Erythroblast (primary cell): Measurements from ENCODE around the gene BAIAP3.
"Not testable (repeated sequence)": the region's sequence is repeated elsewhere in the genome, so short reads cannot be mapped to it uniquely, and the experiment has no call there.

Source experiments
- DNase-seq, 2 experiments: peaks; one replicate each; lab custom pipeline; 2025; lab: John Stamatoyannopoulos, UW
- GATA1 ChIP-seq: IDR thresholded peaks from 2 replicates; pipeline ENCODE4 v1.6.1; 2011; ENCODE audit warnings: low read depth, mild to moderate bottlenecking, control low read depth, low read length, moderate library complexity
- POLR2A ChIP-seq: IDR thresholded peaks from 2 replicates; pipeline ENCODE4 v1.6.1; 2011; ENCODE audit warnings: mild to moderate bottlenecking, low read length

The BAIAP3 gene

GRCh38 chr16:1317479-1318267 is 15.8 kb upstream of the BAIAP3 start:
- no peak for TF ChIP-seq GATA1
- peak; percentile 11 for TF ChIP-seq POLR2A

GRCh38 chr16:1318268-1318545 is 15.2 kb upstream of the BAIAP3 start:
- TF ChIP-seq POLR2A = no peak
- no peak for TF ChIP-seq GATA1
- DNase-seq = no peak

More at GRCh38 chr16:1317479-1318267, 15.8 kb upstream of the BAIAP3 start:
- DNase-seq = no peak

- no peak for DNase-seq
- TF ChIP-seq POLR2A = no peak
- TF ChIP-seq GATA1 = no peak
These were observed 14.4 kb upstream of the BAIAP3 start for GRCh38 chr16:1319041-1319440.

DNA sequence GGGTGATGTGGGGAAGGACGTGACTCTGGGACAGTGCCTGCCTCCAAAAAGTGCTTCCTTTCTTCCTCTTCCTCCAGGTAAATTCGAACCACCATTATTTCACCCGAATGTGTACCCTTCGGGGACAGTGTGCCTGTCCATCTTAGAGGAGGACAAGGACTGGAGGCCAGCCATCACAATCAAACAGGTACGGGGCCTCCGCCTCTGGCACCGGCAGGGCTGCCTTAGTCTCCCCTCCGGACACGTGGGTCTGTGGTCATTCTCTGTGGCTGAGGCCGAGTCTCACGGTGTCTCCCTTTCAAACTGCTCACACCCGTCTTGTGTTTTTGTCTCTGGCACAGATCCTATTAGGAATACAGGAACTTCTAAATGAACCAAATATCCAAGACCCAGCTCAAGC is 13.3 kb upstream of the BAIAP3 start:
- DNase-seq = no peak

DNA sequence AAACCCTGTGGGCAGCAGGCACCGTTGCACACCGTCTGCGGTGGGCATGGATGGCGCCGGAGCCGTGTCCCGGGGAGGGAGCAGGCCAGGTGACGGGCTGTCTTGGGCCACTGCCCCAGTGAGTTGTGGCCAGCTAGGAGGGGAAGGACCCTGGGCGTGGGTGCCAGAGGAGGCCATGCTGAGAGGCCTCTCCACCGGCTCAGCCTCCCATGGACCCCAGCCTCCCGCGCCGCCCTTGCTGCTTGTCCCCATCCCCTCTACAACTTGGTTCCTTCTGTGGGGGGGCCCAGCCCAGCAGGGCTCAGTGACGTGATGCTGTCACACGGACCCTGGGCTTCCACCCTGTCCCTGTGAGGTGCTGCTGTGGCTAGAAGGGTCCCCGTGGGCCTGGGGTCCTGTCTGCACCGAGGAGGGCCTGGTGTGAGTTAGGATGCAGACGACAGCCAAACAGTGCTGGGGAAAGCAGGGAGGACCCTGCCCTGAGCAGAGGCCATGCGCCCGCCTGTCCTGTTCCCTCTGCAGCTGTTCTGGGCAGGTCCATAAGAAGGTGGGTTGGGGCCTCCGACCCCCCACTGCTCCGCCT is 12.7 kb upstream of the BAIAP3 start:
- TF ChIP-seq GATA1 (no peak), POLR2A (no peak)
- DNase-seq = no peak

More for the DNA sequence above, 13.3 kb upstream of the BAIAP3 start:
- TF ChIP-seq POLR2A (no peak), GATA1 (no peak)

- DNase-seq = no peak
- TF ChIP-seq GATA1 = no peak
- no peak for TF ChIP-seq POLR2A
These were observed 11.0 kb upstream of the BAIAP3 start for GRCh38 chr16:1322407-1322806.

DNA sequence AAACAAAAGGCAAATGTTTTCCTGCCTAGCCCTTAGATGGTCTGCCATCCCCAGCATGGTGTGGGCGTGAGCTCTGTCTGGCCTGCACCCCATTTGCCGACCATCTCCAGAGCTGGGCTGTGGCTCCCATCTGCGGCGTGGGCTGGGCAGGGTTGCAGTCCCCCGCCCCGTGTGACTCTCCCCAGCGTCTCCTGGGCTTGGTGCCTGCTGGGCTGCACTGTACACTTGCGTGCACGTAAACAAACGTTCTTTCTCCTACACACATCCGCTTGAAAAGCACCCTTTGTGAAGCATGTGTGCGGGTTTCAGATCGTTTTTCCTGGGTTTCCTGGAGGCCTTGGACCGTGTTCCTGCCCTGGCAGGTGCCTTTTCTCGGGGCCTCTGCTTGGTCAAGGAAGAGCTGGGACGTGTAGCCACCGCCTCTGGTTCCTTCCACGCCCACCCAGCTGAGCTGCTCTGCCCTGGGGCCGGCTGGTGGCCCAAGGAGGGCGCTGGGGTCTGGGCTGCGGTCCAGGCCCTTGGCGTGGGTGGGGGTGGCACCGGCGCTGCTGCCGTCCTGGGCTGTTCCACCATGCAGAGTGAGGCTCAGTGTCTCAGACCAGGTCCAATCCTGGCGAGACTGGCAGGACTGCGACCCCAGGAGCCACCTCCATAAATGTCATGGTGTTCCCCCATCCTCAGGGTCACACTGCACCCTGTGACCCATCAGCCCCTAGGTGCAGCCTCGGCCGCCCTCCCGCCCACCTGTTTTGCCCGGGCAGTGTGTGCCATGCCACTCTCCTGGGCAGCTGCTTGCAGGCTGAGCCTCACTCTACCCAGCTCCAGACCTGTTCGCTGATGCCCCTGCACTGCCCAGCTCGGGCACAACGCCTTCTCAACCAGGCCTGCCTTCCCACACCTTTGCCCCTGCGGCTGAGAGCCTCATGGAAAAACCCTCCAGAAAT is 9.9 kb upstream of the BAIAP3 start:
- TF ChIP-seq GATA1 (no peak), POLR2A (no peak)
- no peak for DNase-seq

DNA sequence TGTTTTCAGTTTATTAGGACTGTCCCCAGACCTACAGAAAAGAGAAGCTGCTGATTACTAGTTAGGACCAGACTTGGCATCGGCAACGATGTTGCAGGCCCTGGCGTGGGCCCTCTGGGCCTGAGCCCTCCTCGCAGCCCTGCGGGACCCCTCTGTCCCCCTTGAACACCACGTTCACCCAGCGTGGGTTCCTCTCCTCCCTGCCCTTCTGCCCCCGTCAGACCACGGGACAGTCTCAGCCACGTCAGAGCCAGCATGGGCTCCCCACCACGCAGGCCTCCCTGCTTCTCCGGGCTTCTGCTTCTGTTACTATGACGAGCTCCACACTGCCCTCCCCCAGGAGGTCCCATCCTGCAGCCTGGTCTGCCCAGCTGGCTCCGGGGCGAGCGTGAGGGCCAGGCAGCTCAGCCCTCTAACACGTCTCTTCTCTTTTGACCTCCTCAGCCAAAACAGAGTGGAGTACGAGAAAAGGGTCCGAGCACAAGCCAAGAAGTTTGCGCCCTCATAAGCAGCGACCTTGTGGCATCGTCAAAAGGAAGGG is 9.1 kb upstream of the BAIAP3 start:
- DNase-seq = no peak
- TF ChIP-seq GATA1 (no peak), POLR2A (no peak)

GRCh38 chr16:1325261-1325660 is 8.2 kb upstream of the BAIAP3 start:
- no peak for DNase-seq
- TF ChIP-seq GATA1 (no peak), POLR2A (no peak)

GRCh38 chr16:1325673-1326371 is 7.6 kb upstream of the BAIAP3 start:
- no peak for TF ChIP-seq POLR2A
- no peak for TF ChIP-seq GATA1
- no peak for DNase-seq

DNA sequence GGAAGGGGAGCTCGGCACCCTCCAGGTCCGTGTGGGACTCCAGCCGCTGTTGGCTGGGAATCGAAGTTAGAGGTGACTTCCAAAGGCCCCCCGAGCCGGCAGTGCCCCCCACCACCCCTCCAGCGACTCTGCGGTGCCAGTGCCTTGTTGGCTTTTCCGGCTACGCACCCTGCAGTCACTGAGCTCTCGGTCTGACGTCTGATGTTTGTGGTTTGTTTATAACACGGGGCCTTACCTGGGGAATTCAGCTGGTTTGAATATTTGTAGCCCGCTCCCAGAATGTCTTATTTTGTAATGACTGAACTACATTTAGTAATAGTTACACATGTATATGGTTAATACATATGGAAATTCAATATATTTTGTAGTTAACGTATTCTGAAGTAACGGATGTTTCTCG is 7.1 kb upstream of the BAIAP3 start:
- TF ChIP-seq POLR2A = no peak
- TF ChIP-seq GATA1 = no peak
- no peak for DNase-seq

DNA sequence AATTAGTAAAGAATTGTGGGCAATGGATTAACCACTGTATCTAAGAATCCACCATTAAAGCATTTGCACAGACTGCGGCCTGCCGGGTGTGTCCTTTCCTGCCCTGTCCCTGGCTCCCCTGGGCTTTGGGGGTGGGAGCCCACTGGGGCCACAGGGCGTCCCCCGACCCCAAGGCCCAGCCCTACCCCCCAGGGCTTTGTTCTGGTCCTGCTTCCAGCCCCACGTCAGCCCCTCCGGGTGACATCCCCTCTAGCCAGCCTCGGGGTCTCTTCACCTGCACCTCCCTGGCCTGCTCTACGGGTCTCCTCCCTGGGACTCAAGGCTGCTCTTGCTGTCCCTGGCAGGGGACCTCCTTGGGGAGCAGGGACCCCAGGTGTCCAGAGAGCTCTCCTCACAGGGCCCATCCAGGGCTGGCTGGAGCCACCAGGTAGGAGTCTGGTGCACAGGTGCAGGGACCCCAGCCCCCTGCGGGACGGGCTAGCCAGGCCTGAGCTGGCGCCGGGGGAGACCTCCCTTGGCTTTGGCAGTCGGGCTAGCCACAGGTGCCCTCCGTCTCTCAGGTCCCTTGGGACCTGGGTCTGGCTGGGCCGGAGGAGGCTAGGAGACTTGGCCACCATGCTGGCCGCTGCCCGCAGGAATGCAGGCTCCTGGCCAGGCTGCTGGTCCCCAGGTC is 6.4 kb upstream of the BAIAP3 start:
- no peak for DNase-seq
- no peak for TF ChIP-seq GATA1

GRCh38 chr16:1327619-1327947 is 5.9 kb upstream of the BAIAP3 start:
- TF ChIP-seq POLR2A = no peak
- no peak for TF ChIP-seq GATA1
- no peak for DNase-seq

- not testable (repeated sequence) for DNase-seq
These were observed 5.3 kb upstream of the BAIAP3 start for GRCh38 chr16:1328136-1328535.

GRCh38 chr16:1328961-1329360 is 4.5 kb upstream of the BAIAP3 start:
- DNase-seq = not testable (repeated sequence)
